Measurements from ENCODE around the gene MAMLD1. TPM values are rescaled to one million over a fixed set of nuclear protein-coding genes. Genes with fewer than 3 reads are reported as not detected.

MAMLD1 gene
- total and polyA plus RNA-seq, 9 of the 15 experiments (the other 6 are each of a cell fraction or from before 2014, with no cell fraction given): 0.12 to 0.18 TPM; not detected in 7

GRCh38 chrX:150360331-150360730, 2.8 kb upstream of the MAMLD1 start:
- Histone ChIP-seq H3K4me3 (no peak overlapping the region), H3K4me1 (replicated peaks in 1 of 2; ENCODE audit: control insufficient read depth in 2 of 2, insufficient read depth in 2 of 2, low read length in 2 of 2) (peaks cover 0 to 29% of the 10 kb centered on the region in 2 experiments; a peak in 2 of 5 replicates), H4K20me1 (replicated peaks; ENCODE audit: control insufficient read depth, insufficient read depth, low read length) (no peaks in the 10 kb centered on the region), H3K9ac (ENCODE audit: insufficient read depth in 1 of 2, low read depth in 2 of 2, low read length in 2 of 2) (no peak overlapping the region), H2AFZ (ENCODE audit: low read depth, low read length) (no peak overlapping the region), H3K4me2 (ENCODE audit: insufficient read depth, low read length) (no peak overlapping the region), H3K27ac (ENCODE audit: extremely low read depth, low read depth, low read length) (no peak overlapping the region), H3K79me2 (ENCODE audit: control insufficient read depth, insufficient read depth, low read length) (no peaks in the 10 kb centered on the region), H3K9me3 (replicated peaks; ENCODE audit: control insufficient read depth, insufficient read depth, low read depth, low read length) (no peaks in the 10 kb centered on the region), H3K36me3 (ENCODE audit: control insufficient read depth, insufficient read depth, low read length) (no peaks in the 10 kb centered on the region), H3K27me3 (ENCODE audit: control insufficient read depth in 2 of 2, insufficient read depth in 2 of 2, low read length in 2 of 2) (peaks cover 0 to 58% of the 10 kb centered on the region in 2 experiments; a peak in 2 of 5 replicates), H3K9me1 (ENCODE audit: control insufficient read depth, insufficient read depth, low read length) (no peaks in the 10 kb centered on the region)
- intact Hi-C loops (cut with micrococcal nuclease): no loop called here
- WGBS (ENCODE audit: insufficient coverage, low coverage, missing lambda C conversion rate): 0% methylated on average over 5 of the region's 5 CpGs
- BruUV-seq (replicated peaks): no TSS peak
- DNase-seq (ENCODE audit: extremely low read depth in 1 of 4, low spot score in 3 of 4) (no peak), ATAC-seq (no peak), FAIRE-seq (no peak)
- in situ Hi-C loops (cut with MboI): no loop called here
- ChIA-PET CTCF (ENCODE audit: low intra/inter-chr PET ratio) (no interaction called here), POLR2A (no interaction called here)
- TF ChIP-seq ELK1 (CRISPR knock-in tag; IDR thresholded peaks at IDR 0.05) (no peak), POLR2B (IDR thresholded peaks at IDR 0.05; ENCODE audit: low read depth, partially characterized antibody) (no peak), DNMT1 (IDR thresholded peaks at IDR 0.05) (no peak), LCOR (CRISPR knock-in tag; IDR thresholded peaks at IDR 0.05) (no peak), SAFB2 (IDR thresholded peaks at IDR 0.05; ENCODE audit: borderline replicate concordance, low read depth, low read length, severe bottlenecking) (no peak), RFX7 (CRISPR knock-in tag; IDR thresholded peaks at IDR 0.05) (no peak), ZNF134 (CRISPR knock-in tag; conservative IDR thresholded peaks at IDR 0.05) (no peak), ATF4 (CRISPR knock-in tag; IDR thresholded peaks at IDR 0.05) (no peak), RBM17 (IDR thresholded peaks at IDR 0.05; ENCODE audit: borderline replicate concordance, low read depth, low read length) (no peak), MLLT1 (IDR thresholded peaks at IDR 0.05) (no peak), TAL1 (IDR thresholded peaks at IDR 0.05) (no peak), GABPB2 (CRISPR knock-in tag; conservative IDR thresholded peaks at IDR 0.05) (no peak), ZNF707 (CRISPR knock-in tag; conservative IDR thresholded peaks at IDR 0.05) (no peak), ZNF24 (IDR thresholded peaks at IDR 0.05) (no peak), FOXA1 (IDR thresholded peaks at IDR 0.05; ENCODE audit: borderline replicate concordance) (no peak), CBX5 (IDR thresholded peaks at IDR 0.05; ENCODE audit: borderline replicate concordance, low read depth) (no peak), ELF1 (tag; IDR thresholded peaks at IDR 0.05) (no peak)

Data from K562 (cell line).